ENCODE results near the gene CYB5RL.

DNA sequence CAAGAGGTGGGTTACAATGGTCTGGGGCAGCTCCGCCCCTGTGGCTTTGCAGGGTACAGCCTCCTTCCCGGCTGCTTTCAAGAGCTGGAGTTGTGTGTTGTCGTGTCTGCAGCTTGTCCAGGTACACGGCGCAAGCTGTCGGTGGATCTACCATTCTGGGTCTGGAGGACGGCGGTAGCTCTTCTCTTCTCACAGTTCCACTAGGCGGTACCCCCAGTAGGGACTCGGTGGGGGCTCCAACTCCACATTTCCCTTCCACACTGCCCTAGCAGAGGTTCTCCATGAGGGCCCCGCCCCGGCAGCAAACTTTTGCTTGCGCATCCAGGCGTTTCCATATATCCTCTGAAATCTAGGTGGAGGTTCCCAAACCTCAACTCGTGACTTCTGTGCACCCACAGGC lies 34.7 kb downstream of the CYB5RL start:
- TF ChIP-seq YY1 (IDR thresholded peaks at IDR 0.05; ENCODE audit: insufficient read depth, insufficient read length) (no peak), ZNF274 (IDR thresholded peaks at IDR 0.05; ENCODE audit: low read depth, low read length) (no peak), SUZ12 (IDR thresholded peaks at IDR 0.05; ENCODE audit: extremely low read depth, insufficient read depth, insufficient read length) (no peak)

All from NT2/D1 (cell line).